K562 (cell line): ENCODE results near the gene BNC2.

Source experiments
- EZH2 ChIP-seq: IDR thresholded peaks from 2 replicates; pipeline ENCODE4 v1.6.1; 2012; ENCODE audit warnings: low read depth, mild to moderate bottlenecking, inconsistent platforms, low read length, borderline replicate concordance
- FOXJ3 ChIP-seq: sonication (generic); formaldehyde crosslinking; IDR thresholded peaks from 2 replicates; pipeline ENCODE4 v1.4.0; 2020; ENCODE audit warnings: mild to moderate bottlenecking, missing genetic modification reagents
- GABPA ChIP-seq: fragments of 200-800 bp; sonication (Bioruptor generic); conservative IDR thresholded peaks from 2 replicates; pipeline ENCODE4 v1.6.1; 2016; ENCODE audit warnings: low read depth, missing genetic modification characterization, missing compliant biosample characterization
- RAD21 ChIP-seq, 2 experiments: fragments of 250-450 bp in 1 of 2; fragments of 450-650 bp in 1 of 2; sonication (Bioruptor Pico) in 1 of 2; formaldehyde crosslinking in 1 of 2; IDR thresholded peaks in 1 of 2; conservative IDR thresholded peaks in 1 of 2; 2 replicates each; pipeline versions ENCODE4 v1.4.0 to v1.8.0; 2020 to 2022; ENCODE audit warnings: mild to moderate bottlenecking in 2 of 2, moderate library complexity in 1 of 2
- ZNF134 ChIP-seq: fragments of 250-450 bp; sonication (Bioruptor Pico); conservative IDR thresholded peaks from 2 replicates; pipeline ENCODE4 v1.4.0; 2020
- ZNF274 ChIP-seq: IDR thresholded peaks from 2 replicates; pipeline ENCODE4 v1.6.1; 2011; ENCODE audit warnings: low read depth, mild to moderate bottlenecking, low read length, moderate library complexity, borderline replicate concordance
- ZNF408 ChIP-seq: fragments of 250-450 bp; sonication (Bioruptor Pico); IDR thresholded peaks from 2 replicates; pipeline ENCODE4 v1.4.0; 2020; ENCODE audit warnings: low read depth, mild to moderate bottlenecking, moderate library complexity
- ZNF764 ChIP-seq: fragments of 250-450 bp; sonication (Bioruptor Pico); IDR thresholded peaks from 2 replicates; pipeline ENCODE4 v1.4.0; 2020; ENCODE audit warnings: low read depth, mild to moderate bottlenecking, moderate library complexity
- TF ChIP-seq, protein P1 (sequence below): fragments of 250-450 bp; sonication (Bioruptor Pico); IDR thresholded peaks from 2 replicates; pipeline ENCODE4 v1.5.0; 2020; ENCODE audit warnings: mild to moderate bottlenecking

DNA sequence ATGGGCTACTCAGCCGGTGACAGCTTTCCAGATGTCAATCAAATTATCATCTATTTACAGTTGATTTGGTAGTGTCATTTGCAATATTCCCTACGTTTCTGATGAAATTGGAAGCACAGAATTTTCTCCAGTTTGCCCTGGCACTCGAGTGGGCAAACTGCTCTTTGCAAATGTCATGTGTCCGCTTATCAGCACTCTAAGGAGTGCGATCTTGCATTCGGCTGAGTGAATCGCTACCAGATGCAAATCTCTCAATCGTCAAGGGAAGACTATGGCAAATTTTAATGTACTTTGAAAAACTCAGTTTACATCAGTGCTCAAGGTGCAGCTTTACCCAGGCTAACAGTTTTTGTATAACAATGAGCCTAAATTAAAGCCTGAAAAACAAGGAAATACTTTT lies 66.8 kb downstream of the BNC2 start:
- TF ChIP-seq GABPA (tag): no peak
- no peak for TF ChIP-seq FOXJ3 (CRISPR knock-in tag)
- no peak for TF ChIP-seq EZH2
- no peak for TF ChIP-seq ZNF274
- TF ChIP-seq ZNF134 (CRISPR knock-in tag): no peak
- TF ChIP-seq, protein P1, sequence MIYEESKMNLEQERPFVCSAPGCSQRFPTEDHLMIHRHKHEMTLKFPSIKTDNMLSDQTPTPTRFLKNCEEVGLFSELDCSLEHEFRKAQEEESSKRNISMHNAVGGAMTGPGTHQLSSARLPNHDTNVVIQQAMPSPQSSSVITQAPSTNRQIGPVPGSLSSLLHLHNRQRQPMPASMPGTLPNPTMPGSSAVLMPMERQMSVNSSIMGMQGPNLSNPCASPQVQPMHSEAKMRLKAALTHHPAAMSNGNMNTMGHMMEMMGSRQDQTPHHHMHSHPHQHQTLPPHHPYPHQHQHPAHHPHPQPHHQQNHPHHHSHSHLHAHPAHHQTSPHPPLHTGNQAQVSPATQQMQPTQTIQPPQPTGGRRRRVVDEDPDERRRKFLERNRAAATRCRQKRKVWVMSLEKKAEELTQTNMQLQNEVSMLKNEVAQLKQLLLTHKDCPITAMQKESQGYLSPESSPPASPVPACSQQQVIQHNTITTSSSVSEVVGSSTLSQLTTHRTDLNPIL (CRISPR knock-in tag): no peak
- no peak for TF ChIP-seq ZNF764 (CRISPR knock-in tag)
- no peak for TF ChIP-seq RAD21 (CRISPR knock-in tag; conservative IDR thresholded peaks at IDR 0.05 in 1 of 2, IDR thresholded peaks at IDR 0.05 in 1 of 2)
- TF ChIP-seq ZNF408 (CRISPR knock-in tag): no peak
